T1000 (cell line): ENCODE data around the gene MYORG.
A peak's percentile ranks its signal among the peaks of the same experiment; 100 is the strongest.

Source experiments
- DNase-seq: peaks from one replicate; lab custom pipeline; 2025; ENCODE audit warnings: mixed read lengths; lab: John Stamatoyannopoulos, UW

The MYORG gene

GRCh38 chr9:34384368-34385165, 7.9 kb upstream of the MYORG start:
- DNase-seq, result no peak

- no peak for DNase-seq
Observed at GRCh38 chr9:34383904-34384303, 7.2 kb upstream of the MYORG start.

GRCh38 chr9:34382879-34383278, 6.2 kb upstream of the MYORG start:
- no peak for DNase-seq

GRCh38 chr9:34382054-34382453, 5.4 kb upstream of the MYORG start:
- DNase-seq, result no peak

GRCh38 chr9:34381323-34381722, 4.6 kb upstream of the MYORG start:
- DNase-seq, result no peak

GRCh38 chr9:34380511-34381315, 4.0 kb upstream of the MYORG start:
- DNase-seq, result peak; percentile 30

GRCh38 chr9:34380034-34380510, 3.4 kb upstream of the MYORG start:
- no peak for DNase-seq

- peak; percentile 65 for DNase-seq
Observed at GRCh38 chr9:34379334-34380033, 2.8 kb upstream of the MYORG start.

- DNase-seq, result no peak
Observed at GRCh38 chr9:34378376-34379060, 1.8 kb upstream of the MYORG start.

- DNase-seq, result no peak
Observed at GRCh38 chr9:34377404-34377746, 677 bp upstream of the MYORG start.

- no peak for DNase-seq
Observed at GRCh38 chr9:34375901-34376595, 650 bp downstream of the MYORG start.

- DNase-seq, result no peak
Observed at GRCh38 chr9:34374905-34375552, 1.7 kb downstream of the MYORG start.

GRCh38 chr9:34374339-34374738, 2.4 kb downstream of the MYORG start:
- DNase-seq, result no peak

GRCh38 chr9:34373749-34374148, 2.9 kb downstream of the MYORG start:
- no peak for DNase-seq

- no peak for DNase-seq
Observed at GRCh38 chr9:34372467-34373011, 4.2 kb downstream of the MYORG start.

GRCh38 chr9:34371886-34372466, 4.7 kb downstream of the MYORG start:
- no peak for DNase-seq

- no peak for DNase-seq
Observed at GRCh38 chr9:34370970-34371880, 5.5 kb downstream of the MYORG start.

GRCh38 chr9:34370335-34370969, 6.2 kb downstream of the MYORG start:
- no peak for DNase-seq

GRCh38 chr9:34369636-34370035, 7.1 kb downstream of the MYORG start:
- DNase-seq, result no peak
